ENCODE data around the gene RREB1.

The RREB1 gene

DNA sequence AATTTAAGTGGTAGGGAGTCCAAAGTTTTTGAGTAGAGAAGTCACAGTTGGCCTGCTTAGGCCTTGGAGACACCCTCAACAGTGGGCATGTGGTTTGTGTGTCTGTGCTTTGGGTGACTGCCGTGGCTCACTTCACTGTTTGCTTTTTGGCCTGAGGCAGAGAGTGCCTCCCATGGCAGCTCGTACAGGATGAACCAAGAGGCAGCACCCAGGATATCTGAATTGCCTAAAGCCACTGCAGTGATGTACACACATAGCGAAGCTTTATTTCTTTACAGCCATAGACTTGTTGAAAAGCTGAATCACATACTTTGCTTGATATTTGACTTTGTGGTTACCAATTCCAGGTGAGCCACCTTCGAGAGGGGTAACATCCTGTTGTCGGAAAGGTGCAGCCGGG is 21.6 kb downstream of the RREB1 start:
- POLR2A ChIA-PET = no interaction called here
- no peak for DNase-seq (ENCODE audit: extremely low spot score)
- CTCF ChIA-PET = no interaction called here
- TF ChIP-seq L3MBTL2 (conservative IDR thresholded peaks at IDR 0.05) (no peak), ZNF384 (IDR thresholded peaks at IDR 0.05) (no peak), BHLHE40 (IDR thresholded peaks at IDR 0.05; ENCODE audit: borderline replicate concordance) (no peak), TARDBP (IDR thresholded peaks at IDR 0.05) (no peak), ARNT (IDR thresholded peaks at IDR 0.05) (no peak)

DNA sequence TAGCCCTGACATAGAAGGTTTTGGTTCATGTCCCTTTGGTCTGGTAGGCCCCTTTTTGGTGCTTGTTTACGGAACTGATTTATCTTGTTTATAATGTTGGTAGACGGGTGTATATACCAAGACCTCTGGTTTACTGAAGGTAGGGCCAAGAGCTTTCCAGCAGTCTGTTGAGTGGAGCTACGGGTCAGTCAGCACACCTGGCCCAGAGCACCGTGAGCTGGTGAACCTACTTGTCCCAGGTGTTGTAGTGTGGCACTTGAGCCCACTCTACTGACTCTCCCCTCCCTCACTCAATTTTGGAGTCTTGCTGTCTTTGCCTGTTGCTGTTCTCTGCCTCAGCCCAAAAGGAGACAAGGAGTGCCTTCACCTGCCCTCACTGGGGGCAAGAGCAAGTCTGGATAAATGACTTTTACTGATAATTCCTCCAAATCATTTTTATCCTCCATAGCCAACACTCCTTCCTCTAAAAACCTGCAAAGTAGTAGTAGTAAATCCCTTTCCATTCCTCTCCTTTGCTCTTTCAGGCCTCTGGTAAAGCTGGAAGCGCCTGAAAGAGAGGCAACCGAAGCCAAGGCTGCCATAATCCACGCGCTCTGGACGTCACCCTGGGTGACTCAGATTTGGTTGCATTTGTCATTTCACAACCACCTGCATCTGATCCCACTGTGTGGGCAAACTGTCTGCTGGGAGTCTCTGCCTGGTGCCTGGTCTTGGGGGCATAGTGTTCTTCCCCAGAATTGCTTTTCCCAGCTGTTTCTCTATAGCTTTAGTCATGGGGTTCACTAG is 22.2 kb downstream of the RREB1 start:
- ChIA-PET POLR2A (no interaction called here), CTCF (no interaction called here)
- TF ChIP-seq BHLHE40 (IDR thresholded peaks at IDR 0.05; ENCODE audit: borderline replicate concordance) = no peak
- TF ChIP-seq SP1 (IDR thresholded peaks at IDR 0.05) = no peak
- TF ChIP-seq HDGF (IDR thresholded peaks at IDR 0.05; ENCODE audit: borderline replicate concordance) = no peak
- TF ChIP-seq FOXM1 (IDR thresholded peaks at IDR 0.05; ENCODE audit: borderline replicate concordance) = no peak
- no peak for TF ChIP-seq PKNOX1 (IDR thresholded peaks at IDR 0.05)
- TF ChIP-seq CTBP1 (IDR thresholded peaks at IDR 0.05; ENCODE audit: borderline replicate concordance) = no peak
- TF ChIP-seq TARDBP (IDR thresholded peaks at IDR 0.05) = no peak
- no peak for TF ChIP-seq NFRKB (IDR thresholded peaks at IDR 0.05)
- TF ChIP-seq LEF1 (IDR thresholded peaks at IDR 0.05; ENCODE audit: borderline replicate concordance) = no peak
- TF ChIP-seq SUZ12 (IDR thresholded peaks at IDR 0.05) = no peak
- no peak for TF ChIP-seq L3MBTL2 (conservative IDR thresholded peaks at IDR 0.05)
- no peak for TF ChIP-seq FOXA1 (IDR thresholded peaks at IDR 0.05)
- no peak for TF ChIP-seq ARNT (IDR thresholded peaks at IDR 0.05)
- no peak for TF ChIP-seq ZNF384 (IDR thresholded peaks at IDR 0.05)
- TF ChIP-seq ELF4 (IDR thresholded peaks at IDR 0.05) = no peak
- TF ChIP-seq FOXK2 (IDR thresholded peaks at IDR 0.05) = no peak
- DNase-seq (ENCODE audit: extremely low spot score) = no peak

DNA sequence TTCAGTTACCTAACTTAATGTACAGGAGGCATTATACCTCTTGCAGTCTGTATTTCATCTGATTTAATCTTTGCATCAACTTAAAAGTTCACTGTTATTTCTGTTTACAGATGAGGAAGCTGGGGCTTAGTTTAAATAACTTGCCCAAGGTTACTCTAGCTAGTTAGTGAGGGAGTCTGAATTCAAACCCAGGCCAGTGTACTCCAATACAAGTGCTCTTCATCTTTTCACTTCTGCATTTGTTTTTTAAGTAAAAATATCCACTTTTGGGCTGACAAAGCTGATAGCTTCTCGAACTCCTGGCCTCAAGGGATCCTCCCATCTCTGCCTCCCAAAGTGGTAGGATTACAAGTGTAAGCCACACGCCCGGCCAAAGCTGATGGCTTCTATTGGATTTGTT is 23.6 kb downstream of the RREB1 start:
- ChIA-PET CTCF (no interaction called here), POLR2A (no interaction called here)
- TF ChIP-seq ELF4 (IDR thresholded peaks at IDR 0.05) (no peak), FOXM1 (IDR thresholded peaks at IDR 0.05; ENCODE audit: borderline replicate concordance) (no peak), SP1 (IDR thresholded peaks at IDR 0.05) (no peak), TARDBP (IDR thresholded peaks at IDR 0.05) (no peak), PKNOX1 (IDR thresholded peaks at IDR 0.05) (no peak), CTBP1 (IDR thresholded peaks at IDR 0.05; ENCODE audit: borderline replicate concordance) (no peak), NFRKB (IDR thresholded peaks at IDR 0.05) (no peak), ARNT (IDR thresholded peaks at IDR 0.05) (no peak), LEF1 (IDR thresholded peaks at IDR 0.05; ENCODE audit: borderline replicate concordance) (no peak)
- DNase-seq (ENCODE audit: extremely low spot score) = no peak

- DNase-seq (ENCODE audit: extremely low spot score) = no peak
- CTCF ChIA-PET = interaction anchor here (1.2 kb wide), 1 partner anchor 10 kb away, joined by 4 read pairs; no protein-coding TSS in a partner anchor
- TF ChIP-seq ELF4 (IDR thresholded peaks at IDR 0.05) (no peak), PKNOX1 (IDR thresholded peaks at IDR 0.05) (no peak), CTBP1 (IDR thresholded peaks at IDR 0.05; ENCODE audit: borderline replicate concordance) (no peak), LEF1 (IDR thresholded peaks at IDR 0.05; ENCODE audit: borderline replicate concordance) (no peak), ARNT (IDR thresholded peaks at IDR 0.05) (no peak), HDGF (IDR thresholded peaks at IDR 0.05; ENCODE audit: borderline replicate concordance) (no peak), FOXA1 (IDR thresholded peaks at IDR 0.05) (no peak), FOXK2 (IDR thresholded peaks at IDR 0.05) (no peak), FOXM1 (IDR thresholded peaks at IDR 0.05; ENCODE audit: borderline replicate concordance) (no peak), BHLHE40 (IDR thresholded peaks at IDR 0.05; ENCODE audit: borderline replicate concordance) (no peak), NFRKB (IDR thresholded peaks at IDR 0.05) (no peak), SP1 (IDR thresholded peaks at IDR 0.05) (no peak), SUZ12 (IDR thresholded peaks at IDR 0.05) (no peak), ZNF384 (IDR thresholded peaks at IDR 0.05) (no peak), TARDBP (IDR thresholded peaks at IDR 0.05) (no peak), L3MBTL2 (conservative IDR thresholded peaks at IDR 0.05) (no peak)
- POLR2A ChIA-PET = no interaction called here
Measured at GRCh38 chr6:7132398-7133035, 24.8 kb downstream of the RREB1 start.

- TF ChIP-seq ELF4 (IDR thresholded peaks at IDR 0.05) = no peak
- no peak for TF ChIP-seq SP1 (IDR thresholded peaks at IDR 0.05)
- no peak for TF ChIP-seq BHLHE40 (IDR thresholded peaks at IDR 0.05; ENCODE audit: borderline replicate concordance)
- TF ChIP-seq FOXM1 (IDR thresholded peaks at IDR 0.05; ENCODE audit: borderline replicate concordance) = no peak
- no peak for TF ChIP-seq NFRKB (IDR thresholded peaks at IDR 0.05)
- TF ChIP-seq HDGF (IDR thresholded peaks at IDR 0.05; ENCODE audit: borderline replicate concordance) = no peak
- no peak for TF ChIP-seq CTBP1 (IDR thresholded peaks at IDR 0.05; ENCODE audit: borderline replicate concordance)
- no peak for TF ChIP-seq SUZ12 (IDR thresholded peaks at IDR 0.05)
- TF ChIP-seq FOXK2 (IDR thresholded peaks at IDR 0.05) = no peak
- TF ChIP-seq L3MBTL2 (conservative IDR thresholded peaks at IDR 0.05) = no peak
- TF ChIP-seq ZNF384 (IDR thresholded peaks at IDR 0.05) = no peak
- TF ChIP-seq TARDBP (IDR thresholded peaks at IDR 0.05) = no peak
- TF ChIP-seq FOXA1 (IDR thresholded peaks at IDR 0.05) = no peak
- no peak for TF ChIP-seq ARNT (IDR thresholded peaks at IDR 0.05)
- no peak for TF ChIP-seq LEF1 (IDR thresholded peaks at IDR 0.05; ENCODE audit: borderline replicate concordance)
- no peak for TF ChIP-seq PKNOX1 (IDR thresholded peaks at IDR 0.05)
- no peak for DNase-seq (ENCODE audit: extremely low spot score)
- ChIA-PET POLR2A (no interaction called here), CTCF (interaction anchor here (0.5 kb wide), 1 partner anchor 223 kb away, joined by 3 read pairs; no protein-coding TSS in a partner anchor)
Measured at GRCh38 chr6:7134999-7135745, 27.4 kb downstream of the RREB1 start.
